GM23338 (cell line): ENCODE measurements around the gene MAGOHB. TPM values are rescaled to one million over a fixed set of nuclear protein-coding genes. Genes with fewer than 3 reads are reported as not detected.

ENCODE experiments used
- ATAC-seq: fragments of 200-7000 bp; cut with Tn5 transposase; 3 replicates; pipeline ENCODE4 v1.9.1; 2020
- DNase-seq: peaks from one replicate; pipeline ENCODE4 v3.0.0-alpha.2; 2015; ENCODE audit warnings: low spot score
- H2AFZ ChIP-seq: fragments of 200-600 bp; sonication (generic); 2 replicates; pipeline ENCODE4 v1.8.0; 2016; ENCODE audit warnings: antibody characterized with exemption, mild to moderate bottlenecking, moderate library complexity
- H3F3A ChIP-seq: fragments of 200-600 bp; sonication (generic); replicated peaks from 2 replicates; pipeline ENCODE4 v1.8.0; 2017; ENCODE audit warnings: antibody characterized with exemption, mixed run types, low read depth
- H3K27ac ChIP-seq: fragments of 200-600 bp; sonication (generic); 2 replicates; pipeline ENCODE4 v1.6.1; 2016; ENCODE audit warnings: low read depth
- H3K27me3 ChIP-seq: fragments of 200-600 bp; sonication (generic); 2 replicates; pipeline ENCODE4 v1.8.0; 2016; ENCODE audit warnings: mild to moderate bottlenecking, mixed run types, moderate library complexity; ENCODE audit not compliant: insufficient read depth
- H3K36me3 ChIP-seq: fragments of 200-600 bp; sonication (generic); 2 replicates; pipeline ENCODE4 v1.8.0; 2016; ENCODE audit warnings: mild to moderate bottlenecking; ENCODE audit not compliant: insufficient read depth
- H3K4me1 ChIP-seq: fragments of 200-600 bp; sonication (generic); 2 replicates; pipeline ENCODE4 v1.8.0; 2016; ENCODE audit warnings: mild to moderate bottlenecking, moderate library complexity; ENCODE audit not compliant: insufficient read depth
- H3K4me2 ChIP-seq: fragments of 200-600 bp; sonication (generic); 2 replicates; pipeline ENCODE4 v1.7.1; 2017; ENCODE audit warnings: mixed run types
- H3K4me3 ChIP-seq: fragments of 200-600 bp; sonication (generic); 2 replicates; pipeline ENCODE4 v1.6.1; 2016; ENCODE audit warnings: mixed run types
- H3K79me2 ChIP-seq: fragments of 200-600 bp; sonication (generic); replicated peaks from 2 replicates; pipeline ENCODE4 v1.8.0; 2017; ENCODE audit warnings: mild to moderate bottlenecking; ENCODE audit not compliant: insufficient read depth
- H3K9me2 ChIP-seq: fragments of 200-600 bp; sonication (generic); 2 replicates; pipeline ENCODE4 v1.8.0; 2017; ENCODE audit not compliant: insufficient read depth
- H4K20me1 ChIP-seq: fragments of 200-600 bp; sonication (generic); replicated peaks from 2 replicates; pipeline ENCODE4 v1.8.0; 2017; ENCODE audit warnings: mild to moderate bottlenecking; ENCODE audit not compliant: insufficient read depth
- H3K27ac Mint-ChIP-seq: 2 replicates; pipeline ENCODE4 v1.8.0; 2020; ENCODE audit warnings: inconsistent platforms, mild to moderate bottlenecking, moderate library complexity, mixed read lengths
- H3K27me3 Mint-ChIP-seq: 3 replicates; pipeline ENCODE4 v1.8.0; 2022; ENCODE audit warnings: low read depth, mild to moderate bottlenecking, moderate library complexity, mixed read lengths, inconsistent platforms; ENCODE audit not compliant: insufficient read depth, poor library complexity
- H3K36me3 Mint-ChIP-seq: 3 replicates; pipeline ENCODE4 v1.8.0; 2021; ENCODE audit warnings: low read depth, mild to moderate bottlenecking, inconsistent platforms, moderate library complexity, mixed read lengths
- H3K4me1 Mint-ChIP-seq: 3 replicates; pipeline ENCODE4 v1.8.0; 2020; ENCODE audit warnings: mild to moderate bottlenecking, inconsistent platforms, mixed read lengths
- H3K4me3 Mint-ChIP-seq: 3 replicates; pipeline ENCODE4 v1.8.0; 2021; ENCODE audit warnings: moderate library complexity, mild to moderate bottlenecking, inconsistent platforms, mixed read lengths
- H3K9me3 Mint-ChIP-seq: 3 replicates; pipeline ENCODE4 v1.8.0; 2020; ENCODE audit warnings: moderate library complexity, mild to moderate bottlenecking, inconsistent platforms, mixed read lengths
- EZH2 ChIP-seq: fragments of 200-600 bp; sonication (generic); IDR thresholded peaks from one replicate; pipeline ENCODE4 v1.8.0; 2017; ENCODE audit warnings: antibody characterized with exemption, mild to moderate bottlenecking, low read depth; ENCODE audit not compliant: unreplicated experiment
- JUNB ChIP-seq: IDR thresholded peaks from one replicate; pipeline ENCODE4 v1.6.1; 2016; ENCODE audit warnings: antibody characterized with exemption; ENCODE audit not compliant: unreplicated experiment
- POLR2AphosphoS5 ChIP-seq: IDR thresholded peaks from 2 replicates; pipeline ENCODE4 v1.6.1; 2016; ENCODE audit warnings: antibody characterized with exemption, low read depth
- STAT1 ChIP-seq: IDR thresholded peaks from one replicate; pipeline ENCODE4 v1.6.1; 2016; ENCODE audit warnings: antibody characterized with exemption; ENCODE audit not compliant: unreplicated experiment
- ZNF114 ChIP-seq: fragments of 250-450 bp; sonication (Bioruptor Pico); IDR thresholded peaks from 2 replicates; pipeline ENCODE4 v1.5.0; 2020; ENCODE audit warnings: mild to moderate bottlenecking, moderate library complexity
- ZNF331 ChIP-seq: fragments of 250-450 bp; sonication (Bioruptor Pico); IDR thresholded peaks from 2 replicates; pipeline ENCODE4 v1.5.0; 2020; ENCODE audit warnings: low read depth, mild to moderate bottlenecking, moderate library complexity
- polyA plus RNA-seq: library from polyadenylated mRNA; unstranded; fragments of >200 nt; fragmentation: Nextera tagmentation; extraction: Ambion mirVana; gene quantifications from 2 replicates; pipeline ENCODE4 v1.2.1, GENCODE V29; 2016
- total RNA-seq: library from RNA; depleted of rRNA; stranded (reverse); fragments of >200 nt; shearing (Covaris generic); gene quantifications from 2 replicates; pipeline ENCODE4 v1.2.3, GENCODE V29; 2014
- TF ChIP-seq, protein P1 (sequence below): IDR thresholded peaks from 2 replicates; pipeline ENCODE4 v1.6.1; 2016; ENCODE audit warnings: antibody characterized with exemption
- TF ChIP-seq, protein P2 (sequence below), 2 experiments: fragments of 200-600 bp in 1 of 2; sonication (generic) in 1 of 2; conservative IDR thresholded peaks; 2 replicates each; pipeline versions ENCODE4 v1.5.1 to v1.6.1; 2016 to 2017; ENCODE audit warnings: antibody characterized with exemption in 2 of 2, low read depth in 2 of 2, mild to moderate bottlenecking in 2 of 2, moderate library complexity in 1 of 2
- TF ChIP-seq, protein P3 (sequence below): IDR thresholded peaks from one replicate; pipeline ENCODE4 v1.6.1; 2018; ENCODE audit warnings: antibody characterized with exemption; ENCODE audit not compliant: unreplicated experiment
- TF ChIP-seq, protein P4 (sequence below): fragments of 250-450 bp; sonication (Bioruptor Pico); IDR thresholded peaks from 2 replicates; pipeline ENCODE4 v1.5.0; 2020; ENCODE audit warnings: mild to moderate bottlenecking, moderate library complexity

The MAGOHB gene
- total and polyA plus RNA-seq, 2 experiments from 2014 or later = 38.5 to 175 TPM

DNA sequence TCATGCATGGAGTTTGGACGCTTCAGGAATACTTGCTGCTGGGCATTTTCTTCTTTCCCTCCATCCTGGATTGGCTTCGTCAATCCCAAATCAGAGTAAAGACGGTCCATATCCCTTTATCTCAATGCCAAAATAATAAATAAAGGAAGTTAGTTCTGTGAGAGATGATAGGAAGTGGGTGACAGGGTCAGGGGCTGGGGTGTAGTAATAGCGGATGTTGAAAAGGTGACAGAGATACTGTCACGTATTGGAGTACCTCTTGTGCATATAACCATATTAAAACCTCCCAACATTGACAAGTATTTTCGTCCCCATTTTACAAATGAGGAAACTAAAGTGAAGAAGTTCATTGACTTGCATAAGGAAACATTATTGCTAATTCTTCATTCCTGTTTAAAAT, 12.4 kb downstream of the MAGOHB start (continued):
- TF ChIP-seq, protein P1, sequence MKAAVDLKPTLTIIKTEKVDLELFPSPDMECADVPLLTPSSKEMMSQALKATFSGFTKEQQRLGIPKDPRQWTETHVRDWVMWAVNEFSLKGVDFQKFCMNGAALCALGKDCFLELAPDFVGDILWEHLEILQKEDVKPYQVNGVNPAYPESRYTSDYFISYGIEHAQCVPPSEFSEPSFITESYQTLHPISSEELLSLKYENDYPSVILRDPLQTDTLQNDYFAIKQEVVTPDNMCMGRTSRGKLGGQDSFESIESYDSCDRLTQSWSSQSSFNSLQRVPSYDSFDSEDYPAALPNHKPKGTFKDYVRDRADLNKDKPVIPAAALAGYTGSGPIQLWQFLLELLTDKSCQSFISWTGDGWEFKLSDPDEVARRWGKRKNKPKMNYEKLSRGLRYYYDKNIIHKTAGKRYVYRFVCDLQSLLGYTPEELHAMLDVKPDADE = no peak
- TF ChIP-seq STAT1 (no peak), POLR2AphosphoS5 (no peak)
- TF ChIP-seq, protein P2, sequence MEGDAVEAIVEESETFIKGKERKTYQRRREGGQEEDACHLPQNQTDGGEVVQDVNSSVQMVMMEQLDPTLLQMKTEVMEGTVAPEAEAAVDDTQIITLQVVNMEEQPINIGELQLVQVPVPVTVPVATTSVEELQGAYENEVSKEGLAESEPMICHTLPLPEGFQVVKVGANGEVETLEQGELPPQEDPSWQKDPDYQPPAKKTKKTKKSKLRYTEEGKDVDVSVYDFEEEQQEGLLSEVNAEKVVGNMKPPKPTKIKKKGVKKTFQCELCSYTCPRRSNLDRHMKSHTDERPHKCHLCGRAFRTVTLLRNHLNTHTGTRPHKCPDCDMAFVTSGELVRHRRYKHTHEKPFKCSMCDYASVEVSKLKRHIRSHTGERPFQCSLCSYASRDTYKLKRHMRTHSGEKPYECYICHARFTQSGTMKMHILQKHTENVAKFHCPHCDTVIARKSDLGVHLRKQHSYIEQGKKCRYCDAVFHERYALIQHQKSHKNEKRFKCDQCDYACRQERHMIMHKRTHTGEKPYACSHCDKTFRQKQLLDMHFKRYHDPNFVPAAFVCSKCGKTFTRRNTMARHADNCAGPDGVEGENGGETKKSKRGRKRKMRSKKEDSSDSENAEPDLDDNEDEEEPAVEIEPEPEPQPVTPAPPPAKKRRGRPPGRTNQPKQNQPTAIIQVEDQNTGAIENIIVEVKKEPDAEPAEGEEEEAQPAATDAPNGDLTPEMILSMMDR (conservative IDR thresholded peaks at IDR 0.05; ENCODE audit: low read depth in 2 of 2) = no peak

DNA sequence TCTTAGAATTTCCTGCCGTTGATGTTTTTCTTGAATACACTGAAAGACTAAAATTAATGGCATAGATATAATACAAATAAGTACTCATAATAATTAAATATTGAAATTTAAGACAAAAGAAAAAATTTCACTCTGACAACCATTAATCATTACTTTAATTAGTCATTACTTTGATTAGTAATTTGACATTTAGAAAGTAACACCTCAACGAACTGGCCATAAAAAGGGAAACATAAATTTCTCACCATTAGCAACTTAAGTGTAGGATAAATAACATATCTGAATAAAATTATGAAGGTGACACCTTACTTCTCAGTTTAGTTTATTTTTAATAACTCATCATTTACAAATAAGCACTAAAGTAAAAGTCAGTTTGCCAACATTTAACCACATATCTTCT, 17.5 kb downstream of the MAGOHB start:
- Histone ChIP-seq H3K4me2 (no peak overlapping the region), H3K4me1 (no peaks in the 10 kb centered on the region), H3K79me2 (no peaks in the 10 kb centered on the region), H3K27me3 (no peaks in the 10 kb centered on the region), H3K4me3 (no peak overlapping the region), H3F3A (no peaks in the 10 kb centered on the region), H3K9me2 (no peaks in the 10 kb centered on the region), H3K27ac (no peak overlapping the region), H2AFZ (no peak overlapping the region), H3K36me3 (peaks cover 4% of the 10 kb centered on the region; the same call in 1 of the 2 replicates), H4K20me1 (no peaks in the 10 kb centered on the region)
- 0 out of 3 replicates have a peak, but pooled peaks cover 3% of the 10 kb centered on the region for H3K36me3 Mint-ChIP-seq
- H3K27me3 Mint-ChIP-seq = peaks cover 2% of the 10 kb centered on the region
- DNase-seq (no peak), ATAC-seq (no peak)
- no peaks in the 10 kb centered on the region for H3K4me1 Mint-ChIP-seq
- H3K27ac Mint-ChIP-seq = no peak overlapping the region
- no peak overlapping the region for H3K4me3 Mint-ChIP-seq
- H3K9me3 Mint-ChIP-seq = no peaks in the 10 kb centered on the region
- TF ChIP-seq ZNF114 (CRISPR knock-in tag) (no peak), EZH2 (no peak), ZNF331 (CRISPR knock-in tag) (no peak), STAT1 (no peak), POLR2AphosphoS5 (no peak), JUNB (no peak)
- TF ChIP-seq, protein P2 (conservative IDR thresholded peaks at IDR 0.05; ENCODE audit: low read depth in 2 of 2) = no peak
- TF ChIP-seq, protein P3, sequence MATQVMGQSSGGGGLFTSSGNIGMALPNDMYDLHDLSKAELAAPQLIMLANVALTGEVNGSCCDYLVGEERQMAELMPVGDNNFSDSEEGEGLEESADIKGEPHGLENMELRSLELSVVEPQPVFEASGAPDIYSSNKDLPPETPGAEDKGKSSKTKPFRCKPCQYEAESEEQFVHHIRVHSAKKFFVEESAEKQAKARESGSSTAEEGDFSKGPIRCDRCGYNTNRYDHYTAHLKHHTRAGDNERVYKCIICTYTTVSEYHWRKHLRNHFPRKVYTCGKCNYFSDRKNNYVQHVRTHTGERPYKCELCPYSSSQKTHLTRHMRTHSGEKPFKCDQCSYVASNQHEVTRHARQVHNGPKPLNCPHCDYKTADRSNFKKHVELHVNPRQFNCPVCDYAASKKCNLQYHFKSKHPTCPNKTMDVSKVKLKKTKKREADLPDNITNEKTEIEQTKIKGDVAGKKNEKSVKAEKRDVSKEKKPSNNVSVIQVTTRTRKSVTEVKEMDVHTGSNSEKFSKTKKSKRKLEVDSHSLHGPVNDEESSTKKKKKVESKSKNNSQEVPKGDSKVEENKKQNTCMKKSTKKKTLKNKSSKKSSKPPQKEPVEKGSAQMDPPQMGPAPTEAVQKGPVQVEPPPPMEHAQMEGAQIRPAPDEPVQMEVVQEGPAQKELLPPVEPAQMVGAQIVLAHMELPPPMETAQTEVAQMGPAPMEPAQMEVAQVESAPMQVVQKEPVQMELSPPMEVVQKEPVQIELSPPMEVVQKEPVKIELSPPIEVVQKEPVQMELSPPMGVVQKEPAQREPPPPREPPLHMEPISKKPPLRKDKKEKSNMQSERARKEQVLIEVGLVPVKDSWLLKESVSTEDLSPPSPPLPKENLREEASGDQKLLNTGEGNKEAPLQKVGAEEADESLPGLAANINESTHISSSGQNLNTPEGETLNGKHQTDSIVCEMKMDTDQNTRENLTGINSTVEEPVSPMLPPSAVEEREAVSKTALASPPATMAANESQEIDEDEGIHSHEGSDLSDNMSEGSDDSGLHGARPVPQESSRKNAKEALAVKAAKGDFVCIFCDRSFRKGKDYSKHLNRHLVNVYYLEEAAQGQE = no peak
- TF ChIP-seq, protein P4, sequence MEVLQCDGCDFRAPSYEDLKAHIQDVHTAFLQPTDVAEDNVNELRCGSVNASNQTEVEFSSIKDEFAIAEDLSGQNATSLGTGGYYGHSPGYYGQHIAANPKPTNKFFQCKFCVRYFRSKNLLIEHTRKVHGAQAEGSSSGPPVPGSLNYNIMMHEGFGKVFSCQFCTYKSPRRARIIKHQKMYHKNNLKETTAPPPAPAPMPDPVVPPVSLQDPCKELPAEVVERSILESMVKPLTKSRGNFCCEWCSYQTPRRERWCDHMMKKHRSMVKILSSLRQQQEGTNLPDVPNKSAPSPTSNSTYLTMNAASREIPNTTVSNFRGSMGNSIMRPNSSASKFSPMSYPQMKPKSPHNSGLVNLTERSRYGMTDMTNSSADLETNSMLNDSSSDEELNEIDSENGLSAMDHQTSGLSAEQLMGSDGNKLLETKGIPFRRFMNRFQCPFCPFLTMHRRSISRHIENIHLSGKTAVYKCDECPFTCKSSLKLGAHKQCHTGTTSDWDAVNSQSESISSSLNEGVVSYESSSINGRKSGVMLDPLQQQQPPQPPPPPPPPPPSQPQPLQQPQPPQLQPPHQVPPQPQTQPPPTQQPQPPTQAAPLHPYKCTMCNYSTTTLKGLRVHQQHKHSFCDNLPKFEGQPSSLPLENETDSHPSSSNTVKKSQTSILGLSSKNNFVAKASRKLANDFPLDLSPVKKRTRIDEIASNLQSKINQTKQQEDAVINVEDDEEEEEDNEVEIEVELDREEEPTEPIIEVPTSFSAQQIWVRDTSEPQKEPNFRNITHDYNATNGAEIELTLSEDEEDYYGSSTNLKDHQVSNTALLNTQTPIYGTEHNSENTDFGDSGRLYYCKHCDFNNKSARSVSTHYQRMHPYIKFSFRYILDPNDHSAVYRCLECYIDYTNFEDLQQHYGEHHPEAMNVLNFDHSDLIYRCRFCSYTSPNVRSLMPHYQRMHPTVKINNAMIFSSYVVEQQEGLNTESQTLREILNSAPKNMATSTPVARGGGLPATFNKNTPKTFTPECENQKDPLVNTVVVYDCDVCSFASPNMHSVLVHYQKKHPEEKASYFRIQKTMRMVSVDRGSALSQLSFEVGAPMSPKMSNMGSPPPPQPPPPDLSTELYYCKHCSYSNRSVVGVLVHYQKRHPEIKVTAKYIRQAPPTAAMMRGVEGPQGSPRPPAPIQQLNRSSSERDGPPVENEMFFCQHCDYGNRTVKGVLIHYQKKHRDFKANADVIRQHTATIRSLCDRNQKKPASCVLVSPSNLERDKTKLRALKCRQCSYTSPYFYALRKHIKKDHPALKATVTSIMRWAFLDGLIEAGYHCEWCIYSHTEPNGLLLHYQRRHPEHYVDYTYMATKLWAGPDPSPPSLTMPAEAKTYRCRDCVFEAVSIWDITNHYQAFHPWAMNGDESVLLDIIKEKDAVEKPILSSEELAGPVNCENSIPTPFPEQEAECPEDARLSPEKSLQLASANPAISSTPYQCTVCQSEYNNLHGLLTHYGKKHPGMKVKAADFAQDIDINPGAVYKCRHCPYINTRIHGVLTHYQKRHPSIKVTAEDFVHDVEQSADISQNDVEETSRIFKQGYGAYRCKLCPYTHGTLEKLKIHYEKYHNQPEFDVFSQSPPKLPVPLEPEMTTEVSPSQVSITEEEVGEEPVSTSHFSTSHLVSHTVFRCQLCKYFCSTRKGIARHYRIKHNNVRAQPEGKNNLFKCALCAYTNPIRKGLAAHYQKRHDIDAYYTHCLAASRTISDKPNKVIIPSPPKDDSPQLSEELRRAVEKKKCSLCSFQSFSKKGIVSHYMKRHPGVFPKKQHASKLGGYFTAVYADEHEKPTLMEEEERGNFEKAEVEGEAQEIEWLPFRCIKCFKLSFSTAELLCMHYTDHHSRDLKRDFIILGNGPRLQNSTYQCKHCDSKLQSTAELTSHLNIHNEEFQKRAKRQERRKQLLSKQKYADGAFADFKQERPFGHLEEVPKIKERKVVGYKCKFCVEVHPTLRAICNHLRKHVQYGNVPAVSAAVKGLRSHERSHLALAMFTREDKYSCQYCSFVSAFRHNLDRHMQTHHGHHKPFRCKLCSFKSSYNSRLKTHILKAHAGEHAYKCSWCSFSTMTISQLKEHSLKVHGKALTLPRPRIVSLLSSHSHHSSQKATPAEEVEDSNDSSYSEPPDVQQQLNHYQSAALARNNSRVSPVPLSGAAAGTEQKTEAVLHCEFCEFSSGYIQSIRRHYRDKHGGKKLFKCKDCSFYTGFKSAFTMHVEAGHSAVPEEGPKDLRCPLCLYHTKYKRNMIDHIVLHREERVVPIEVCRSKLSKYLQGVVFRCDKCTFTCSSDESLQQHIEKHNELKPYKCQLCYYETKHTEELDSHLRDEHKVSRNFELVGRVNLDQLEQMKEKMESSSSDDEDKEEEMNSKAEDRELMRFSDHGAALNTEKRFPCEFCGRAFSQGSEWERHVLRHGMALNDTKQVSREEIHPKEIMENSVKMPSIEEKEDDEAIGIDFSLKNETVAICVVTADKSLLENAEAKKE (CRISPR knock-in tag) = no peak
